Stimulated activated CD4-positive, alpha-beta T cell treated with anti-CD3 and anti-CD28 coated beads, Interleukin-1b, Interleukin-23, amount 100 ng/mL, for 1 hour (primary cell): ENCODE measurements around the gene EDIL3.
"Not testable (repeated sequence)": the region's sequence is repeated elsewhere in the genome, so short reads cannot be mapped to it uniquely, and the experiment has no call there.

Source experiments
- DNase-seq, 2 donors: peaks; one replicate each; pipeline ENCODE4 v3.0.0-alpha.2; 2020; ENCODE audit warnings: low read depth in 2 of 2

EDIL3 gene

DNA sequence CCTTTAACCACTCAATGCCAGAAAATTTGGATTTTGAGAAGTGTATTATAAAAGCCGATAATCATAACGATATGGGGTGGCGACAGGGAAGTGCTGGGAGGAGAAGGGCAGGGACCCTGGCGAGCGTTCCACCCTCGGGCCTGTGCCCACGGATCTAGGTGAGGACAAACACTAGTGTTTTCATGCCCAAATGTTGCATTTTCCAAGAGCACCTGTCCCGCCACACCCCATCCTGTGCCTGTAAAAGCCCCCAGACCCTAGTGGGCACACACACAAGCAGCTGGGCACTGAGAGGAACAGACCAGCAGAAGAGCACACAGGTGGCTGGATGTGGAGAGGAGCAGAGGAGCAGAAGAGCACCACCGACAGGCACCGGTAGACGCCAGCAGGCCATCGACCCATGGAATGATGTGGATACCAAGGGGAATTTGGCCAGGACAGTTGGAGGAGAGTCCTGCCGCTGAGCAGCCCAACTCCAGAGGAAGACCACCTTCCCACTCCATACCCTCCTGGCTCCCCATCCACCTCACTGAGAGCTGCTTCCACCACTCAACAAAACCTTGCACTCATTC lies 315.0 kb downstream of the EDIL3 start:
- no peak for DNase-seq

DNA sequence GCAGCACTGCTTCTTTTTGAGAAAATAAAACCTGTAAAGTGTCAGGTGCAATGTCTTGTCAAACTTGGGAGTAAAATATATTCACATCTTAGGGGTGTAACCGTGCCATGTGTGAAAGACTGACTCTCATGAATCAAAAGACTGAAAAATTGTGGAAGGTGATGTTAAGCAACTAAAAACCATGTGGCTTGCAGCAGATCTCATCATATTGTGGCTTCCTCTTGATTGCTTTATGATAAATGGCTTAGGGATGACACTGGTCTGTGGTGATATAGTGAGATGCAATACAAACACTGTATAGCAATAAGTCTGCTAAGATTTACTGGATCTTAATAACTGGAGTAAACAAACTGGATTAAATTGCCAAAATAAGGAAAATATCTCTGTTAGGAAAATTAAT lies 321.6 kb downstream of the EDIL3 start:
- no peak for DNase-seq

DNA sequence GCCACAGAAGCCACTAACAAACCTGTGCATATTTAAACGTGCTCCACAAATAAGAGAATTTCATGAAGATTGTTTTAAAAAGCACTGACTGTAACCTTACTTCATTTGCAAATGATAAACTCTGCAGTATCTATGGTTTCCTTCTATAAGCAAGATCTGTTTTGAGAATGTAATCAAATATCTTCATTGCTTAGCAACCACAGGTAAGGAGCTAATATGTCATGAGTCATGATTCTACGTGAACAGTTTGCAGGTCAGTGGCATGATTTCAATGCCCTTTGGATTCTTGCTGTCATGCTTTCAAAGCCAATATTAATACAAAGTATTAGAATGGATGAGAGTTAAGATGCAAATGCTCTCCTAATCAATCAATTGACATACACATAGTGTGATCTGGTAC lies 325.0 kb downstream of the EDIL3 start:
- DNase-seq, result no peak

DNA sequence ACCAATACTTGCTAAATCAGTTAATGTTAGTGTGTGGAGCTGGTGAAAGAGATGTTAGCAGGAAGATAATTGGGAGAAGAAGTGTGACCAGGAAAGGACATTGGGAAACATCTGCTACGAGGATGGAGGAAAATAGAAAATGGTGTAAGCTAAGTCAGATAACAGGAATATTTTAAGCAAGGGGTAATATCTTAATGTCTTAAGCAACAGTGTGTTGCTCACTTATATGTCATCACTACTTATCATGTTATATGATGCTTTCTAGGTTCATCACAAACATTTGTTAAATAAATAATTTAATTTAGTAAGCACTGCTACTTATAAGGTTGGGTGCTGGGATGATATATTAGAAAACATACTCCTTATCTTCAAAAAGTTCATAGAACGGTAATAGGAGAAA lies 326.1 kb downstream of the EDIL3 start:
- DNase-seq, result no peak

- no peak for DNase-seq
Measured at GRCh38 chr5:84057211-84057610, 327.5 kb downstream of the EDIL3 start.

DNA sequence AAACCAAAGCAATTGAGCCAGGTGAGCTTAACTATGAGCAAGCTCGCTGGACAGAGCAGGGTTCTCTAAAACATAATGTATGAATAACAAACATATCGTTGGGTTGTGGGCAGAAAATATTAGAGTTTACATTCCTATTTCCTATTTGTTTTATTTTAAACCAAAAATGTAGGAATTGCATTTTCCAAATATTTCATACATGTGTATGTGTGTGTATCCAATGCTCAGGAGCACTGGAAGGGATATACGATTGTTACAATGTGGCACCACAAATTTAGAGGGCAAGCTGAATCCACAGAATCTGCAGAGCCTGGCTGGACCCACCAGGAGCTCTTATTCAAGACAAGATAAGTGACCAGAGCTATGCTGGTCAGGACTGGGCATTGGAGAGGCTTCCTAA lies 338.7 kb downstream of the EDIL3 start:
- DNase-seq, result no peak

- no peak for DNase-seq
Measured at GRCh38 chr5:84036842-84037241, 347.8 kb downstream of the EDIL3 start.

DNA sequence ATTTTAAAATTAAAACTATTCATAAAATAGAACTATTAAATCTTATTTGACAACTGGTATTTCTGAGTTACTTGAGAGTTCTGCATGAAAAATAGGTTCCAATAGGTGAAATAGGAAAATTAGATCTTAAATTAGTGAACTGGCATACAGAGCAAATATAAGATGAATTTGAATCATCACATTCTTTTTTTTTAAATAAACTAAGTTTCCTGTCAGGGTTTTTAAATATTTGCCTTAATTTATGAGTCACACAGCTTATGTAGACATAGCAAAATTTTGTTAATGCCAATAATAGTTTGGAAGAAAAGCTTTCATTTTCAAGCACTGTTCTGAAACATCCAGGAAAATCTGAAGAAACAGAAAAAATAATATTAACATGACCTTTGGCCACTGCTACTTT lies 352.4 kb downstream of the EDIL3 start:
- no peak for DNase-seq

DNA sequence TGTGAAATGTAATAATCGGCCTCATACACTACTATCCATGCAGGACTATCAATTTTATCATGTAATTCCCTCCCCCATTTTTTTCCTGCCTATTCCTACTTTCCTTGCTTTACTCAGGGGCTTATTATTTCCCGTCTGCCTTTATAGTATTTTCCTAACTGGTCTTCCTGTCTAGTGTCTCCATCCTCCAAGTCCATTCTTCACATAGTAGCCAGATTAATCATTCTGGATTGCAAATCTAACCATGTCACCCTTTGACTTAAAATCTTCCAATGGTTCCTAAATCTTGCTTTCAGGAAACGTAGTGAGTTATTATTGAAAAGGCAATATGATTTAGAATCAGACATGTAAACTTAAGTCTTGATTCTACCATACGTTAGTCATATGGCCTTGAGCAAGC lies 356.6 kb downstream of the EDIL3 start:
- no peak for DNase-seq

DNA sequence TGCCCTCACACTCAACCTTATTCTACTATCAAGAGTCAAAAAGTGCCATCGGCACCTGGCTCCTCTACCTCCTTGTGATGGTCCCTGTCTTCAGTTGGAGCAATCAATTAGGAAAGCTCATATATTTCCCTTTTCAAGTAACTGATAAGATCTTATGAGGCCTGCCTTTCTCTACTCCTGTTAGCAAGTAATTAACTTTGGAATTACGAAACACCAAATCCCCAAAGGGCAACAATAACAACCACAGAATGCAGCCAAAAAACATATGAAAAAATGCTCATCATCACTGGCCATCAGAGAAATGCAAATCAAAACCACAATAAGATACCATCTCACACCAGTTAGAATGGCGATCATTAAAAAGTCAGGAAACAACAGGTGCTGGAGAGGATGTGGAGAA lies 366.2 kb downstream of the EDIL3 start:
- DNase-seq, result not testable (repeated sequence)

- DNase-seq, result no peak
Measured at GRCh38 chr5:84017523-84018172, 367.0 kb downstream of the EDIL3 start.

- DNase-seq, result no peak
Measured at GRCh38 chr5:84016085-84016484, 368.6 kb downstream of the EDIL3 start.

- no peak for DNase-seq
Measured at GRCh38 chr5:84014966-84015365, 369.7 kb downstream of the EDIL3 start.

GRCh38 chr5:83993803-83994202 lies 390.9 kb downstream of the EDIL3 start:
- DNase-seq, result no peak

- no peak for DNase-seq
Measured at GRCh38 chr5:83991566-83992224, 393.0 kb downstream of the EDIL3 start.

DNA sequence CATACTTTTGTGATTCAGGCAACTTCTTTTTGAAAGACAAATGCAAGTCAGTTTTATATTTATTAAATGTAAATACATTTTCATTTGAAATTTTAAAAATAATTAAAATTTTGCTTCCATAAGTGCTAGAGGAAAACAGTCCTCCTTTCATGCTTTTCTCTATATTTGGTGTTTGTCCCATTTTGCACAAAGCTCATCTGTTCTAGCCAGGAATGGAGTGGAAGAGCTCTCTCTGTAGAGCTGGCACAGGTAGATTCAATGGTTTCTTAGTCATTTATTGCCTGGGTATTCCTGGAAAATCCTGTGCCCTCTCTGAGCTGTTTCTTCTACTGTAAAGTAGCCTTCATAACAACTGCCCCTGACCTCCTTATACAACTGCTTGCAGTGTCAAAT lies 396.4 kb downstream of the EDIL3 start:
- no peak for DNase-seq

- DNase-seq, result no peak
Measured at GRCh38 chr5:83987513-83988292, 397.0 kb downstream of the EDIL3 start.

- DNase-seq, result no peak
Measured at GRCh38 chr5:83983852-83984251, 400.8 kb downstream of the EDIL3 start.

DNA sequence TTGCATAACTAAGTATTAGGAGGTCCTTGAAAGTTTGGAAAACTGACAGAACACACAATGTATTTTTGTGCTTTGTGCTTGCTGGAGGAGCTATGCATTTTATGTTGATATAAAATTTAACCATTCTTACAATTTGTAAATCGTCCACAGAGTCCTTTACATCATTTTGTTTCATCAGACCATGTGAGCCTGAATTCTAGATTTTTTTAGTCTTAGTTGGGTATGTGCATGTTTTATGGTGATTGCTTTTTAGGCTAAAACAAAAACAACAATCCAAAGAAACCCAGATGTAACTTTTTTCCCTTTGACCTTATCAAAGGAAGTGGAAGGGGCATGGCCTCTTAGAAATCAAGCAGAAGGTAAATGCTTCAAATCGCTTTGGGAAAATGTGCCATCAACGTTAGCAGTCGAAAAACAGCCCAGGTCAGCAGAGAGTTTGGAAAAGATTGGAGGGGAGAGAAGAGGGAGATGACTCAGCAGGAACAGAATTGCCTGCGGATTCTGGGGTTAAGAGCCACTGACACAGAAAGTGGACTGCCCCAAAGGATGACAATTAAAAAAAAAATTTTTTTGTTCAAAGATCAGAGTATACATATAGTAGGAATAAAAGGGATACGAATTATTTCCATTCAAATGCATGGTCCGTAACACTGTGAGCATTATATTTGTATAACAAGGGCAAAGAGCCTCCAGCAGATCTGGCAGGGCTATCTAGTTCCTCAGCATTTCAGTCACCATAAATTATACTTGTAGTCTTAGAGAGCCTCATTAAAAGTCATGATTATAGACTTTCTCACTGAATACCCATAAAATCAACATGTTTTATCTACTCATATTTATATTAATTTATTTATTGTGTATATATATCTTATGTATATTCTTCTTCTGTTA lies 410.5 kb downstream of the EDIL3 start:
- DNase-seq, result no peak

DNA sequence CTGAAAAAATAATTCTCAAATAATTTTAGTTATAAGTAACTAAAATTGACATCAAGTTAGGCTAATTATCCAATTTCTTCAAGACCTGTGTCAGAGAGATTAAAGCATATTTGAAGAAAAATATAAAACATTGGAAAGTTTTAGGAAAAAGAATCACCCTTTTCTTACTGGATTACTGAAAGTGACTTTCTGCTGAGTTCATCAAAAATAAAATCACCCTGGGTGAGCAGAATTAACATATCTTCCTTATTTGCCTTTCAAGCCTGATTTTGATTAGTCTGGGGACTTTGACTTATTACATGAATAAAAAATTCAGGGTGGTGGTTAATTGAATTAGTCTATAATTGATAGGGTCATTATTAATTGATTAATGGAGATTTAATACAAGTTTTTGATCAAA lies 411.8 kb downstream of the EDIL3 start:
- no peak for DNase-seq

DNA sequence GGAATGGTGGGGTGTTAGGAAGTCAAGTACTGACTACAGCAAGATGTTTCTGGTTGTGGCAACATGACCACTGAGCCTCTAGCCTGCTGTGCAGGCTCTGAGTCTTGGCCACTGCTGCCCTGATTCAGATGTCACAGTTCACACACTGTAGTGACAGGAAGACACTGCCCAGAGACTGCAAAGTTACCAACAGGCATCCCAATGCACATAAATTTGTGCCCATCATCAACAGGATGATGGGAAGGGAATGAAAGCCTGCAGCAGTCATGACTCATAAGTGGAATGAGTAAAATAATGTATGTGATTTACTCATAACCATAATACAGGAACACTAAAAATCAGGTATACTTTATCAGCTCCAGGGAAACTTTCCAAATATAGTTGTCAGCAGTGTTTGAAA lies 412.4 kb downstream of the EDIL3 start:
- no peak for DNase-seq

- no peak for DNase-seq
Measured at GRCh38 chr5:83967417-83967816, 417.3 kb downstream of the EDIL3 start.
